Subcutaneous adipose tissue (tissue), 4 donors: ENCODE measurements around the gene AMACR. TPM values are rescaled to one million over a fixed set of nuclear protein-coding genes. Genes with fewer than 3 reads are reported as not detected.

Source experiments
- CTCF ChIP-seq: fragments of 450-650 bp; IDR thresholded peaks from one replicate; pipeline ENCODE4 v1.5.1; 2016; ENCODE audit warnings: low read depth, mild to moderate bottlenecking, control low read depth, antibody characterized with exemption, moderate library complexity
- small RNA-seq: library from RNA; depleted of rRNA; stranded (forward); fragments of <200 nt; gene quantifications from one replicate; pipeline ENCODE3, GENCODE V24; 2016
- total RNA-seq, 4 donors: library from RNA; depleted of rRNA; stranded (reverse); fragments of >200 nt; gene quantifications; one replicate each; pipeline ENCODE4 v1.1.0, GENCODE V29; 2016

Gene AMACR
- total RNA-seq, 4 donors from 2014 or later, result 5.1 to 15.4 (median 7.0) TPM

GRCh38 chr5:33938507-33938796 lies 69.4 kb downstream of the AMACR start:
- no peak for TF ChIP-seq CTCF

- TF ChIP-seq CTCF, result no peak
These were observed 69.9 kb downstream of the AMACR start for GRCh38 chr5:33937707-33938506.

GRCh38 chr5:33937017-33937706 lies 70.7 kb downstream of the AMACR start:
- no peak for TF ChIP-seq CTCF

- TF ChIP-seq CTCF, result no peak
These were observed 71.4 kb downstream of the AMACR start, which contains the start of gene RXFP3 for GRCh38 chr5:33936381-33937016. Gene RXFP3 (plus strand): TSS chr5:33936386. CDS start chr5:33936741, 355 bp downstream.

Small RNAs within 50 kb of the gene (small RNA-seq; reads per million reads assigned to genes)
- not detected for gene AC139783.1

Other genes starting within 250 kb of the AMACR start
- 10 to 100 TPM; 13.8 to 49.4 (median 20.2) TPM for gene ADAMTS12, start 116.1 kb downstream of the AMACR start, total RNA-seq
- not detected for gene RXFP3, start 71.7 kb downstream of the AMACR start, total RNA-seq
- gene SLC45A2, start 23.4 kb downstream of the AMACR start, total RNA-seq, result not detected
- gene C1QTNF3, start 35.2 kb upstream of the AMACR start, total RNA-seq, result 1 to 10 TPM; 2.4 to 6.6 (median 4.7) TPM